ENCODE data around the gene IQCM.
A peak's percentile ranks its signal among the peaks of the same experiment; 100 is the strongest.
"Not testable (repeated sequence)": the region's sequence is repeated elsewhere in the genome, so short reads cannot be mapped to it uniquely, and the experiment has no call there.

The IQCM gene

DNA sequence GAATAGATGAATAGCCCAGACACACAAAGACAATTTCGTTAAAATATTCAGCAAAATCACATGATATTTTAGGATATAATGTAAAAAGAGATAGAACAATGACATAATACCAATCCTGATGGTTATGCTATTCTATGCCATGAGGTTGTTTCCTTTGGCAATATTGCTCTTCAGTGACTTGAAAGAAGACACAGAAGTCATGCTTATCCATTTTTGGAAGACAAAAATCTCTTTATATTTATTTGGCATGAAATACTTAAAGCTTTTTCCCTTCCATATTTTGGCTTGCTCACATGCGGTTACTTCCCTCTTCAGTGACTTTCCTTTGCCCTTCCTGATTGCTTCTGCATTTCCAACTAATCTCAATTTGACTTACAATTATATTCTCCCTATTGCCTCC lies 314.8 kb downstream of the IQCM start:
- DNase-seq (ENCODE audit: low read depth, low spot score) = no peak
- H3K27ac ChIP-seq = no peak overlapping the region

DNA sequence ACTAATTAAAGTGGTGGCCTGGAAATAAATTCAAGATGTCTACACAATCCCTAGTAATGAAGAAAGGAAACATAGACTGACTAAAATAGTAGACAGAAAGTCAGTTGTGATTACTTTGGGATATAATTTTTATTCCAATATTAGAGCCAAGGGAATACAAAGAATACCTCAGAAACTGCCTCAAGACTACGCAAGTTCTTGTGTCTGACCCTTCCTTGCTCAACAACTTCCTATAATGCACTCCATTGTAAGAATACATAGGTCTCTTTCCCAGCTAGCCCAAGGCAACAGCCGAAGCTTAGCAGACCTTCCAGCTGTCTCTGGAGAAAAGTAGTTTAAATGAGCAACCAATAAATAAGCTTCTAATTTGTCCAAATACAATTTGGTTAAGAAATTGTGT lies 315.9 kb downstream of the IQCM start:
- no peak overlapping the region for H3K27ac ChIP-seq
- no peak for DNase-seq (ENCODE audit: low read depth, low spot score)

DNA sequence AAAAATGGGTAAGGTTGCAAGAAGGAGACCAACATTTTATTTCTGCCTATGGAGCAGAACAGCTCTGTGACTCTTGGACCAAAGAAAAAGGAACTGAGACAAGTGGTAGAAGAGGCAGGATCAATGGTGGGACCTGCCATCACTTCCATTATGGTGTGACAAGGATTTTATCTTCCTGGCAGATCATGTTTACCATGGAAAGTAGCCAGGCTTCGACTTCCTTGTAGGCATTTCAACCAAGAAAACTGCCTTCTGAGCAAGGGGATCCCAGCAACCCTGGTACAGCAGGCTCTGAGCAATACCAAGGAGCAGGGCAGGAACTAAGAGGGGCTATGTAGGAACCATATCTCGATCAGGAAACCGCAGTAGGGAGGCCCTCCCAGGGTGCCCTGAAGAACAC lies 317.4 kb downstream of the IQCM start:
- no peak for DNase-seq (ENCODE audit: low read depth, low spot score)
- no peak overlapping the region for H3K27ac ChIP-seq

DNA sequence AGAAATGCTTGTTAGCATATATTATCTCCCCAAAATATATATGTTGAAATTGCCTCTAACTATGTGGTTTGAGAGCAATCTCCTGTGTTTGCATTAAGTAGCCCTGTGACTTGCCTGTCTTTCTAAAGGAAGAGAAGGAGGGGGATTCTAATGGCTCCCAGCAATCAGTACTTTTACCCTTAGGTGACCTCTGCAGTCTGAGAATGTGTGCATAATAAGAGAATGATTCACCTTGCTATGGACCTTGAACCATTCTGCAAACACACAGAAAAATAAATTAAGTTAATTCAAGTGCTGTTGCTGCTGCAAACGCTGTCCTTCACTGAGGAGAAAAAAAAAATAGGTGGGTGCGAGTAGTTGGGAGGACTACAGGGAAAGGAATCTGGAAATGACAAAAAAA lies 322.2 kb downstream of the IQCM start:
- H3K27ac ChIP-seq = no peak overlapping the region

DNA sequence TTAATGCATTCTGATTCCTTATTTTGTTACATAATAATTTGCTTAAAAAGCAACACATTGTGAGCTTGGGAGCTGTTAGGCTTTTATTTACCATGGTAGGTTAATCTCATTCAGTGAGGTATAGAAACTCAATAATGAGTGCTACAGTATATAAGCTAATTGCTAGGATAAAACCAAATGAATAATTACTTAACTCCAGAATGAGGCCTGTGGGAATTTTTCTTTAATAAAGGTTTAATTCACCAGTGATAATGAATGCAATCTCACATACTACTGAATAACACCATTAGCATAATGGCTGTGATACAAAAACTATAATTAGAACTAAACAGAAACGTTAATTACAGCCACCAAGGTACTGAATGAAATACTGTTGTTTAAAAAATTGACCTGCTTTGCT lies 326.3 kb downstream of the IQCM start:
- no peak for DNase-seq (ENCODE audit: low read depth, low spot score)
- H3K27ac ChIP-seq = no peak overlapping the region

More for the DNA sequence above, 322.2 kb downstream of the IQCM start:
- DNase-seq (ENCODE audit: low read depth, low spot score) = no peak

DNA sequence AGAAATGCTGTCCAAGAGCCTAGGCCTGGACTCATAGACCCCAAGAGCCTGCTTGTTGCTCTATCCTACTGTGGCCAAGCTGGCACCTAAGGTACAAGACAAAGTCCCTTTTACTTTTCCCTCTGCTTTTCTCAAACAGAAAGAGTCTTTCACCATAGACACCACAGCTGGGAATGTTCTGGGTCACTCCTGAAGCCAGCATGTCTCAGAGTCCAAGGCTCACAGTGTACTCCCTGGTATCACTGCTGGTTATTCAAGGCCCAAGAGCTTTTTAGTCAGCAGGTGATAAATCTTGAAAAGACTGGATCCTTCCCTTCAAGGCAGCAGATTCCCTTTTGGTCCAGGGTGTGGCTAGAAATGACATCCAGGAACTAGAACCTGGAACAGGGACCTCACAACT lies 328.8 kb downstream of the IQCM start:
- no peak for DNase-seq (ENCODE audit: low read depth, low spot score)

DNA sequence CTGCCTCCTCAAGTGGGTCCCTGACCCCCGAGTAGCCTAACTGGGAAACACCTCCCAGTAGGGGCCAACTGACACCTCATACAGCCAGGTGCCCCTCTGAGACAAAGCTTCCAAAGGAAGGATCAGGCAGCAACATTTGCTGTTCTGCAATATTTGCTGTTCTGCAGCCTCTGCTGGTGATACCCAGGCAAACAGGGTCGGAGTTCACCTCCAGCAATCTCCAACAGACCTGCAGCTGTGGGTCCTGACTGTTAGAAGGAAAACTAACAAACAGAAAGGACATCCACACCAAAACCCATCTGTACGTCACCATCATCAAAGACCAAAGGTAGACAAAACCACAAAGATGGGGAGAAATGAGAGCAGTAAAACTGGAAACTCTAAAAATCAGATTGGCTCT lies 347.0 kb downstream of the IQCM start:
- not testable (repeated sequence) for H3K27ac ChIP-seq; DNase-seq (ENCODE audit: low read depth, low spot score)

More for the DNA sequence above, 328.8 kb downstream of the IQCM start:
- H3K27ac ChIP-seq = no peak overlapping the region

DNA sequence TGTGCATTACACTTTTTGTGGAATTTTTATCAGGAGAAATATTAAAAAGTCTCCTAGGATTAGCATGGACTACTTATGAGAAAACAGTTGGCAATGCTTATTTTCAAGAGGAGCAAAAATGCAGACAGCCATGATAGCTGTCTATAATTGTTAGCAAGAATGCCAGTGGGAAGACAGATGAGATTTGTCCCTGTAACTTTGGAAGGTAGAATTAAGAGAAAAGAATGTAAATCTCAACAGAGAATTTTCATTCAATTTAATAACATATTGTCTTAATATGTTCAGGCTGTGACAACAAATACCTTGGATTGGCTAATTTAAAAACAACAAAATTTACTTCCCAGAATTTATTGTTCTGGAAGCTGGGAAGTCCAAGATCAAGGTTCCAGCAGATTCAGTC lies 349.2 kb downstream of the IQCM start:
- no peak for DNase-seq (ENCODE audit: low read depth, low spot score)
- H3K27ac ChIP-seq = no peak overlapping the region

DNA sequence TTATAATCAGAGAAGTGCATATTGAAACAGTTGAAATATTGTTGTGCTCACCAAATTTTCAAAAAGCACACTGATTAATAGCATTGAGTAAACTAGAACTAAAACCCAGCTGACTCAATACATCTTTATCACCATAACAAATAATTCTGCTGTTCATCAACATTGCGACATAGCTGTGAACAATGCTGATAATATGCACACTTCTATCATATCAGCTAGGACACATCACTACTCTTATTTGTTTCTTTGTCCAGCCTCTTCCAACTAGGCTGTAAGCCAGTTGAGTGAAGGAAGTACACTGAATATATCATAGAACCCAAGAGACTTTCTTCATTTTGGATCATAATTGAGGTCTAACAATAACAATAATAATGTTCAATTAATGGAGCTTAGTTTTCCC lies 349.7 kb downstream of the IQCM start:
- H3K27ac ChIP-seq = no peak overlapping the region
- no peak for DNase-seq (ENCODE audit: low read depth, low spot score)

DNA sequence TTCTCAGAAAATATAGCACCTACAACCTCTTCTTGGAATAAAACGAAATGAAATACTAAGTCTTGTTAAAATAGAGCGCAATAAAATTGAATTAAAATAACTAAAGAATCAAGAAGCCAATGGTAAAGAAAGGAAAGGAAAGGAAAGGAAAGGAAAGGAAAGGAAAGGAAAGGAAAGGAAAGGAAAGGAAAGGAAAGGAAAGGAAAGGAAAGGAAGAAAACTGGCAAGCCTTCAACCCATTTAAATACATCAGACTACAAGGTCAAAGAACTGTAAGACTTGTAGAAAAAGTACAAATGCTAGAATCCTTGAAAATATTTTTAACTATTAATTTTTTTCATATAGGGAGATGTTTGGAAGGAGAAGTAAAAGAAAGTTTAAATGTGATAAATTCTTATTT lies 372.1 kb downstream of the IQCM start:
- H3K27ac ChIP-seq = no peak overlapping the region
- DNase-seq (ENCODE audit: low read depth, low spot score) = no peak

DNA sequence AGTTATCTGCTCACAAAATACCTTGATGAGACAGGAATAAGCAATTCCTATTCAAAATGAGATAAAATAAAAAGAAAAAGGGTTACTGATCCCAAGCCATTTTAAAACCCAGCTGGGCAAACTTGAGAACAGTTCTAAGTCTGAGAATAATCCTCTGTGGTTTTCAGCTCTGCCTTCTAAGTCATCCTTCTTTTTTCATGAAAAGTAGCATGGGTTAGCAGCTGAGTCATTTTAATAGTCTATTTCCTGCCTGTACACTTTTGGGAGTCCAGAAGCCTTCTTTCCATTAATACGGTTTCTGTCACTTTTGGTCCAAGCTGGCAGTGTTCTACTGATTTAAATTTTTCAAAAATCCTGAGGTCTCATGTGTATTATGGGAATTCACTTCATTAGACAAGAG lies 374.3 kb downstream of the IQCM start:
- DNase-seq (ENCODE audit: low read depth, low spot score) = no peak
- H3K27ac ChIP-seq = no peak overlapping the region

DNA sequence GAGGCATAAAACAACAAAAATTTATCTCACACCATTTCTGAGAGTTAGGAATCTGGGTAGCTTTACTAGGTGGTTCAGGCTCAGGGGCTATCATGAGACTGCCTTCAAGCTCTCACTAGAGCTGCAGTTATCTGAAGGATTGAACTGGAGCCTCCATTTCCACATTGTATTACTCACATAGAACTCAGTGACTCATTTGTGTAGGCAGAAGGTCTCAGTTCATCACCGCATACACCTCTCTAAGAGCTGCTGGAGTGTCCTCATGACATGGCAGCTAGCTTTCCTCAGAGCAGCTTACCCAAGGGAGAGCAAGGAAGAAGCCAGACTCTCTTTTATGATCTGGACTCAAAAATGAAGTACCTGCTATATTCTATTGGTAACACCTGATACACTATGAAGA lies 389.2 kb downstream of the IQCM start:
- no peak for DNase-seq (ENCODE audit: low read depth, low spot score)
- H3K27ac ChIP-seq = no peak overlapping the region

DNA sequence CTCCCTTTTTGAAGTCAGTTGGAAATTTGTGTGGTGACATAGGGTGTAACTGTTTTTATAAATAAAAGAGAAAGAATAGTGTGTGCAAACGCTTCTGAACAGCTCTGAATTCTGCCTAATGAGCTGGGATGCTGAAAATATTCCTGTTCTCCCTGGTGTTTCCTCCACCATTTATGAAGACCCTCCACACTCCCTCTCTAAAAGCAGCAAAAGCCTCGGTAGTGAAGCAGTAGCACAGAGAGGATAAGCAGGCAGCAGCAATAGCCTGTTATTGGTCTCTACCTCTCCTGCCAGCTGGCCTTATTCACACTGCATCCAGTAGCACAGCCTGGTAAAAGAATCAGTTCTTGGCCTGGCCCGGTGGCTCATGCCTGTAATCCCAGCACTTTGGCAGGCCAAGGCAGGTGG lies 406.1 kb downstream of the IQCM start:
- peak overlapping the region; percentile 87 for H3K27ac ChIP-seq
- DNase-seq (ENCODE audit: low read depth, low spot score) = no peak

DNA sequence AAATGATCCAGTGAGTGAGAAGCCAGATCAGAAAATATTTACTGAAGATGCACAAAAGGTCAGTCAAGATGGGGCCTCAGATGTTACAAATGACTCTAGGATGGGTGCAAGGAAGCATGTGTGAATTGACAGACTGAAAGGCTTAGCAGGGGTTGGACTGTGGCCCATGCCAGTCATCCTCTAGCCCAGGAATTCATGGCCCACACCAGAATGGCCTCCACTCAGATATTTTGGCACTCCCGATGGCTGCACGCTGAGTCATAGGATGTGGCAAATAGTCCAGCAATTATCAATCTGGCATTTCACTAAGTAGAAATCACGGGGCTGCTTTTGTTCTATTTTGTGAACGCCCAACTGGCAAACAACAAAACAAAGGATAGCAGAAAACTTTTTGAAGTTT lies 406.5 kb downstream of the IQCM start:
- H3K27ac ChIP-seq = peak overlapping the region; percentile 87

DNA sequence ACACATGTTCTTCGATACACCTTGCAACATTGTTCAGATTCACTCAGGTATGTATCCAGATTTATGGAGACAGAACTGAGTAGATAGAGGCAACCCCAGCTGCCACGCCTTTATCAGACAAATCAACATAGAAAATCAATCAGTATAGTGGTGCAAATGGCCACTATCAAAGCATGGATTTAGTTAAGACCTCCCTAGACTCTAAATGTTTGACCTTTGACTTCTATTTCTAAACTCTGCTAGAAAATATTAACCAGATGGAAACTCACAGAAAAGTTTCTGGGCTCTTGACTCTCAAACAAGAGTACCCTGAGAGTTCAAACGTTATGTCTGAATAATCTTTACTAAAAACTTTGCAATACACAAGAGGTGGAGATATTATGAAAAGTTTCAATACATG lies 411.5 kb downstream of the IQCM start:
- H3K27ac ChIP-seq = no peak overlapping the region
- DNase-seq (ENCODE audit: low read depth, low spot score) = no peak

More for the DNA sequence above, 406.5 kb downstream of the IQCM start:
- peak; percentile 18 for DNase-seq (ENCODE audit: low read depth, low spot score)

DNA sequence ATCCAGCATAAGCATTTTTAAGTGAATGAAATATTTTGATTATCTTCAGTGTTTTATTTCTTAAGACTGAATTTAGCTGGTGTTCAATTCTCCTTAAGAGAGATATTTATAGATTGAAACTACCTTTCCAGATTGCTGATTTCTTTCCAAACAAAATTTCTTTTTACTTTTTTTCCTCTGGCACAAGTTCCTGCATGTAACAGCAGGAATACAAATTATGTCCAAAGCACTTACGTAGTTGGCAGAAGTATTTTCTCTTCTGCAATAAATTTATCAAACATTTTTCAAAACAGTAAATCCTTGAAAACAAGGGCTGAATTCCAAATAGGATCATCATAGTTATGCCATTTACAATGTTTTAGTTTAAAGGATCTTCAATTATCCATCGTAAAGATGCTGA lies 412.6 kb downstream of the IQCM start:
- no peak for DNase-seq (ENCODE audit: low read depth, low spot score)
- no peak overlapping the region for H3K27ac ChIP-seq

DNA sequence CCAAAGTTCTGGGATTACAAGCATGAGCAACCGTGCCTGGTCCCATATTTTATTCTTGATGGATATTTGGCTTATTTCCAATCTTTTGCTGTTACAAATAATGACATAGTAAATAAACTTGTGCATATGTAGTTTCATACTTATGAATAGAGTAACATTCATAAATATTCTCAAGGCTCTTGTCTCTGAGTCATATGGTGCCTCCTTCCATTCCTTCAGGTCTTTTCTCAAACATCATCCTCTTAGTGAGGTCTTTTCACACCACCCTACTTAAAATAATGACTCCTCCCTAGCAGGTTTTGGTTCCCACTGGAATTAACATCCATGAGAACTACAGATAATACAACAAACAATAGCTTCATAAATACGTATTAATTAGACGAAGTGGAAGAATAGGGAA lies 416.6 kb downstream of the IQCM start:
- no peak overlapping the region for H3K27ac ChIP-seq
- no peak for DNase-seq (ENCODE audit: low read depth, low spot score)

DNA sequence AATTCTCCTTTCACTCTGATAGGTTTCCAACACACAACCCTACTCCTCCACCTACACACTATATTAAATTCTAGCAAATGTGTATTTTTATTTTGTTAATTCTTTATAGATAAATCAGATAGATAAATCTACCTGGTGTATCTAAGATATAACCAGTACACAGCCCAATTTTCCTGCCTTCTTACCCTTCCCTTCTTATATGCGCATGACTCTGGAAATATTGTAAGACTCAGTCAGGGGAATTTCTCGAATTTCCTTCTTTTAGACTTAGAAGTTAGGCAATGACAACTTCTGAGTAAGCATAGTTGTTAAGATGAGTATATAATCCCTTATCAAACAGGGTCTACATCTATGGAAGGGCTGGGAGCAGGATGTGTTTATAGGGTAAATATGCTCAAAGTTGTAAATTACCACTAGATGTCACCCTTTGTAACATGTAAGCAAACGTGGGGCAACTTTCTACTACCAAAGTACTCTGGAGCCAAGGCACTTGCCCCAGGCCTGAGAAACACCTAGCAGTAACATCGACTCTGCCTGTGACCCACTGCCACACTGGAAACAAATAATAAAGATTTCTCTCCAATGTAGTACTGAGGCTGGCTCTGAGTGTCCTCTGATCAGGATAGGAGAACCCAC lies 444.7 kb downstream of the IQCM start:
- DNase-seq (ENCODE audit: low read depth, low spot score) = peak; percentile 24
- no peak overlapping the region for H3K27ac ChIP-seq

DNA sequence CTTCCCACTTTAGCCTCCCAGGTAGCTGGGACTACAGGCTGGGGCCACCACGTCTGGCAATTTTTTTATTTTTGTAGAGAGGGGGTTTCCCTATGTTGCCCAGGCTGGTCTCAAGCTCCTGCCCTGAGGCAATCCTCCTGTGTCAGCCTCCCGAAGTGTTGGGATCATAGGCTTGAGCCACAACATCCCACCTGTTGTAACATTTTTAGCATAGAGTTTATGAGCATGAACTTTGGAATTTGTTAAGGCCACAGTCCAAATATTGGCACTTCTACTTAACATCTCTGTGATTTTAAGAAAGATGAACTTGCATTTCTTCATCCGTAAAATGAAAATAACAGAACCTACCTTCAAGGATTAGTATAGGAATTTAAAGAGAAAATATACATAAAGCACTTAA lies 445.6 kb downstream of the IQCM start:
- no peak for DNase-seq (ENCODE audit: low read depth, low spot score)
- no peak overlapping the region for H3K27ac ChIP-seq

DNA sequence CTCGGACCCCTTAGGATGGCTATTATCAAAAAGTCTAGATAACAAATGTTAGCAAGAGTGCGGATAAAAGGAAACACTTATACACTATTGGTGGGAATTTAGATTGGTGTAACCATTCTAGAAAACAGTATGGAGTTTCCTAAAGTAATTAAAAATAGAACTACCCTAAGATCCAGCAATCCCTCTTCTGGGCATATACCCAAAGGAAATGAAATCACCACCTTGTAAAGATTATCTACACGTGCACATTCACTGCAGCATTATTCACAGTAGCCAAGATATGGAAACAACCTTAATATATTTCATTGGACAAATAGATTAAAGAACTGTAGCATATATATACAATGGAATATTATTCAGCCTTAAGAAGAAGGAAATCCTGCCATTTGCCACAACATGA lies 462.4 kb downstream of the IQCM start:
- no peak overlapping the region for H3K27ac ChIP-seq
- no peak for DNase-seq (ENCODE audit: low read depth, low spot score)

DNA sequence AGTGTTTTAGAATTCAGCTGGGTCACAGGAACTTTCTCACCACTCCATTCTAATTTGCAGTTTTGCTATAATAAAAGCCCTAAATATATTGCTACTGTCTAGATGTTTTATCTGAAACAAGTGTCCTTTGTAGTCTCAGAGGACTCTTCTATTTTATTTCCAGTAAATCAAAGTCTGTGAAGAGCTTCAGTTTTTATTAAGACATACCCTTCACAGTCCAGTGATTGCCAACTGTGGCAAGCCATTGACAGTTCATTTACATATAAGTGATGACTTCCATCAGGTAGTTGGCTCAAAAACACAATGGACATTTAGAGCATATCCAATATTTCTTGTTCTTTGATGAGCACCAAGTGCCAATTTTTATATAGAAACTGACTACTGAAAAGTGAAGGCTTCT lies 466.1 kb downstream of the IQCM start:
- no peak for DNase-seq (ENCODE audit: low read depth, low spot score)
- no peak overlapping the region for H3K27ac ChIP-seq

DNA sequence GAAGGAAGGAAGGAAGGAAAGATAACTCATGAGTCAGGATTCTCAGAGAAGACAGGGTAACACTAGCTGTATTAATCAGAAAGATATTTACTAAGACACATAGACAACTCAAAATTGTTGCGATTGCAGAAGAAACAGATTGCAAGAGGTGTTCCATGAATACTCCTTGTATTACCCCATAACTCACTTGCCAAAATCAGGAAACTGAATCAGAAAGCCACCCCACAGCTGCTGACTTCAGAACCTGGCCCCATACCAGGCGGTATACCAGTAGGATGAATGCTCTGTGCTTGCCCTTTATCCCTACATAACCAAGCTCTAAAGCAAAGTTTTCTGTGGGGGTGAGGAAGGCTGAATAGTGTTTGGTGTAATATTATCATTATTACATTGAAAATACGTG lies 468.5 kb downstream of the IQCM start:
- H3K27ac ChIP-seq = no peak overlapping the region
- DNase-seq (ENCODE audit: low read depth, low spot score) = no peak

DNA sequence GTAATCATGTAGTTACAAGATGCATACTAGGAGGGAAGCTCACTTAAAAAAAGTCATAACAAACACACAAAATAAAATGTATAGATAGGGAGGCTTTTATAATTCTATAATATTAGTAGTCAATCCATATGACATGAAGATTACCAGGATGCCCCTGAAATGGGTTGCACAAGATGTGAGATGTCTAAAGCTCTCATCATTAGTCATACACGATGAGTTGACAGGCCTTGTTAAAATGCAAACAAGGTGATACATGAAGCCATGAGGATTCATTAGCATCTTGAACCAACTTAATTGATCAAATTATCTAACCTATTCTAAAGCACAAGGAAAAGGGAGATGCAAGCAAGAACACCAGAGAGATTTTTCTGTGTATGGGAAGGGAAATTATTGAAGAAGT lies 470.2 kb downstream of the IQCM start:
- no peak overlapping the region for H3K27ac ChIP-seq
- peak; percentile 31 for DNase-seq (ENCODE audit: low read depth, low spot score)
